KG1 (cell line): ENCODE measurements around the gene TMEM150B.

Source experiments
- DNase-seq: peaks from one replicate; lab custom pipeline; 2025; lab: John Stamatoyannopoulos, UW

TMEM150B gene

GRCh38 chr19:55276720-55277430 is 48.3 kb downstream of the TMEM150B start:
- DNase-seq = no peak

- DNase-seq = no peak
These were observed 49.1 kb downstream of the TMEM150B start for GRCh38 chr19:55275851-55276719.

DNA sequence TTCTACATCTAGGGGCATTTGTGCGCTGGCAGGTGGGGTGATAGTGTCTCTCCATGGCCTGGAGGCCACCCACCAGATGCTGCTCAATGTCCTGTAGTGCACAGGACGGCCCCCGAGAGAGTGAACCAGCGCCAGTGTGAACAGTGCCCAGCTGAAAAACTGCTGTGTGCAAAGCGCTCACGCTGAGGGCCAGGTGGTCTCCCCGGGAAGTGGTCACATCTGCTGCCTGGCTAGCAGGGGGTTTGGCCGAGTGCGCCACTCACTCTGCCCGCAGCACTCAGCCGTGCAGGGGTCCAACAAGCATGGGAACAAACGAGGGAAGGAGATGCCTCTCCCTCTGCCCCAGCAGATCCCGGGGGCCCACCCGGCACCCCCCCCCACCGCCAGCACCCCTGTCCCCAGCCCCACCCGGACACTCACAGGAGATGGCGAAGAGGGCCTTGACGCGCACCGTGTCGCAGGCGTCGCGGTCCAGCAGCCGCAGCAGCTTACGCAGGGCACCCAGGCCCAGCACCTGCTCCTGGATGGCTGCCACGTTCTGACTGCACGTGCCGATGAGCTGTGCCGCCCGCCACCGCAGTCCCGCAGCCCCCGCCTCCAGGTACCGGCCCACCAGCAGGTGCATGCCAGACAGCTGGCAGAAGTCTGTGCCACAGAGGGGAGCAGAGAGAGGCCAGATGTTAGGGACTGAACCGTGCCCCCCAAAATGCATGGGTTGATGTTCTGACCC is 51.0 kb downstream of the TMEM150B start:
- DNase-seq = no peak

DNA sequence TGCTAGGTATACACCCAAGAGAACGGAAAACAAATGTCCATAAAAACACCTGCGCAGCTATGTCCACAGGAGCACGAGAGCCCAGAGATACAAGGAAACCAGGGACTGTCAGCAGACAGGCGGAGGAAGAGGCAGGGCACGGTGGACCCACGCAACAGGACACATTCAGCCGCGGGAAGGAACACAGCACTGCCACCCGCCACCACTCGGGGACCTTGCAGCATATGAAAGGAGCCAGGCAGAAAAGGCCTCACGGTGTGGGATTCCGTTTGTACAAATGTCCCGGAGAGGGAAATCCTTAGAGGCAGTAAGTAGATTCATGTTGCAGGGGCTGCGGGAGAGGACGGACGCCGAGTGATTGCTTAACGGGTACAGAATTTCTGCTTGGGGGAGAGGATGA is 53.0 kb downstream of the TMEM150B start:
- no peak for DNase-seq

GRCh38 chr19:55270172-55270942 is 54.8 kb downstream of the TMEM150B start:
- DNase-seq = no peak

DNA sequence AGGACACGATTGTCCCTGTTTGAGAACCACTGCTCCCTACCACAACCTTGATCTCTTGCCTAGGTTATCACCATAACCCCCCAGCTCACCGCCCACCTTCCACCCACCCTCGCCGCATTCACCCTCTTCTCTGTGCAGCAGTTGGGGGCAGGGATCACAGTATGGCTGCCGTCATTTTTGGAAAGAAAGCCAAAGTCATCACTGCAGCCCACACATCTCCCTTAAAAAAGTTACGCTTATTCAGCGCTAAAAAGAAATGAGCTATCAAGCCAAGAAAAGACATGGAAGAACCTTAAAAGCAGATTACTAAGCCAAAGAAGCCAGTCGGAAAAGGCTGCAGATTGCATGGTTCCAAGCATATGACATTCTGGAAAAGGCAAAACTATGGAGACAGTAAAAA is 55.8 kb downstream of the TMEM150B start:
- no peak for DNase-seq

GRCh38 chr19:55266840-55267239 is 58.3 kb downstream of the TMEM150B start:
- no peak for DNase-seq

GRCh38 chr19:55266404-55266803 is 58.7 kb downstream of the TMEM150B start:
- DNase-seq = no peak

GRCh38 chr19:55265723-55266386 is 59.3 kb downstream of the TMEM150B start:
- no peak for DNase-seq

DNA sequence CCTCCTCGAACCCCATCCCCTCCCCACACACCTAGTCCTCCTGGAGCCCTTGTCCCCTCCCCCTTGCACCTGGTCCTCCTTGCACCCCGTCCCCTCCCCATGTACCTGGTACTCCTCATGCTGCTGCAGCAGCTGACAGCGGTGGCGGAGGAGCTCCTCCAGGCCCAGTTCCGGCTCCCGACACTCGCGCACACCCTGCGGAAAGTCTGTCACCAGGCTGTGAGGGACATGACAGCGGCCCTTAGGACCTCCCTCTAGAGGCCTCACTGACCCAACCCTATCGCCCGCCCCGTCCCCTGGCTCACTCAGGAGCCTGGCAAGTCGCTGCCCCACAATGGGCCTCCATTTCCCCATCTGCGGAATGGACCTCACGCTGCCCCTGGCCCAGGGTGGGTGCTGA is 60.0 kb downstream of the TMEM150B start:
- DNase-seq = no peak

GRCh38 chr19:55264531-55264930 is 60.6 kb downstream of the TMEM150B start:
- DNase-seq = no peak
